LNCaP clone FGC (cell line): ENCODE measurements around the gene PEPD.

Source experiments
- DNase-seq: peaks from one replicate; pipeline ENCODE4 v3.0.0-alpha.2; 2011; ENCODE audit warnings: low read depth
- H3K4me3 ChIP-seq: 2 replicates; pipeline ENCODE4 v1.5.1; 2011; ENCODE audit warnings: mild to moderate bottlenecking, low read depth, low read length, control low read depth
- CTCF ChIP-seq: IDR thresholded peaks from 2 replicates; pipeline ENCODE4 v1.5.1; 2012; ENCODE audit warnings: mild to moderate bottlenecking; ENCODE audit not compliant: control insufficient read depth, insufficient read depth; ENCODE audit errors: extremely low read depth

PEPD gene

DNA sequence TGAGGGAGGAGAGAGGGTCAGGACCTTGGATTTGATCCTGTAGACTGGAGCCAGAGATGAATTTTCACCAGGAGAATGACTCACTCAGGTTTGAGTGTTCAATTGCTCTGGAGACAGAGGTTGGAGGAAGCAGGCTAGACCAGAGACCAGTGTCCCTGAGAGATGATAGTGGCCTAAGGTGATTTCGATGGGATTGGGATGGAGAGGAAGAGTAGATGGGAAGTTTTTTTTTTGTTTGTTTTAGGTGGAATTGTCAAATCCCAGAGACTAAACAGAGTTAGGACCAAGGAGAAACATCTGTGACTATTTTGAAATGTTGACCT lies 145.8 kb downstream of the PEPD start:
- DNase-seq = no peak
- no peak for TF ChIP-seq CTCF
- H3K4me3 ChIP-seq = no peak overlapping the region

DNA sequence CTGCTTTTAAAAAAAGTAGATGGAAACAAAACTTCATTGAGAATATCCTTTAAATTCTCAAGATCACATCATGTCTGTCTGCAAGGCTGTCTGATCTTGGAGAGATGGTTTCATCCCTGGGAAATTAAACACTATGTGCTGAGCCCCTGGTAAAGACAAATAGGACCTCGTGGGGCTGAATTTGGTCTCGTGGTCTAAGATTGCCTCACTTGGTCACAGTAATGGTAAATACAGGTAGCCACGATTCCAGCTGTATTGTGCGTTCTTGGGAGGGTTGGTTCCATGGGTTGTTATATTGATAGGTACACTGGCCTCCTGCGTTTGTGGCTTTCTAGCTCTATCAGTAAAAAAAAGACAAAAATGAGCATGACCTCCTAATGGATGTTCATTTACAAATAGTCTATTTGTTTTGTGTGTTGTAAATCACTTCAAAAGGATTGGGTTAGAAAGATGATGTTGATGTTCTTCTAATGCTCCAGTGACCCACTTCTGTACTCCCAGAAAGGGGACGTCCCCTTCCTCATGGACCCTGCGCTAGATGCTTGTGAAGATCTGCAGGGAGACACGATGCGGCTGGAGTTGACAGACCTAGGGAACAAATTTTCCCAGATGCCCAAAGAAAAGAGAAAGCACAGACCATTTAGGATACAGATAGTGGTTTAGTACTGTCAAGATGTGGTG lies 146.3 kb downstream of the PEPD start:
- no peak for DNase-seq
- peak overlapping the region; percentile 85 for H3K4me3 ChIP-seq
- TF ChIP-seq CTCF = no peak

- DNase-seq = no peak
- 0 out of 2 replicates have a peak, but pooled peaks have one; percentile 10 for TF ChIP-seq CTCF
- H3K4me3 ChIP-seq = peak overlapping the region; percentile 85
Measured at GRCh38 chr19:33374236-33374714, 147.3 kb downstream of the PEPD start.

GRCh38 chr19:33373453-33374235 lies 147.9 kb downstream of the PEPD start, which contains the start of gene CEBPG:
Gene CEBPG (plus strand): TSS chr19:33373709. CDS start chr19:33379240, 5,531 bp downstream.
- no peak; the same call in 1 of the 2 replicates for TF ChIP-seq CTCF
- peak; percentile 72 for DNase-seq
- H3K4me3 ChIP-seq = peak within 1 kb of the TSS; percentile 85

DNA sequence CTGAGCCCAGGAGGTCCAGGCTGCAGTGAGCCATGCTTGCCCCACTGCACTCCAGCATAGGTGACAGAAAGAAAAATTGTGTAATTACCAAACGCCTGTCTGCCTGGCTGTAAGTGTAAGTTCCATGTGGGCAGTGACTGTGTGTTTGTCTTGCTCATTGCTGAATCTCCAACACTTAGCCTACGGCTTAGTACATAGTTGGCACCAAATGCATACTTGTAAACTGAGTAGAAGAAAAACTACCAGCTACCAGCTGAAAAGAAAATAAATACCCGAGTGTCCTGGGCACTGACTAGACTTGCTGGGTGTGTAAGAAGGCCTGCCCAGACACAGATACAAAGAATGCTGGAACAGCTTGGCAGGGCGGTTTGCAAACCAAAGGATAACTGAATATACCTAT lies 150.8 kb downstream of the PEPD start:
- no peak overlapping the region for H3K4me3 ChIP-seq
- DNase-seq = no peak
- no peak for TF ChIP-seq CTCF

DNA sequence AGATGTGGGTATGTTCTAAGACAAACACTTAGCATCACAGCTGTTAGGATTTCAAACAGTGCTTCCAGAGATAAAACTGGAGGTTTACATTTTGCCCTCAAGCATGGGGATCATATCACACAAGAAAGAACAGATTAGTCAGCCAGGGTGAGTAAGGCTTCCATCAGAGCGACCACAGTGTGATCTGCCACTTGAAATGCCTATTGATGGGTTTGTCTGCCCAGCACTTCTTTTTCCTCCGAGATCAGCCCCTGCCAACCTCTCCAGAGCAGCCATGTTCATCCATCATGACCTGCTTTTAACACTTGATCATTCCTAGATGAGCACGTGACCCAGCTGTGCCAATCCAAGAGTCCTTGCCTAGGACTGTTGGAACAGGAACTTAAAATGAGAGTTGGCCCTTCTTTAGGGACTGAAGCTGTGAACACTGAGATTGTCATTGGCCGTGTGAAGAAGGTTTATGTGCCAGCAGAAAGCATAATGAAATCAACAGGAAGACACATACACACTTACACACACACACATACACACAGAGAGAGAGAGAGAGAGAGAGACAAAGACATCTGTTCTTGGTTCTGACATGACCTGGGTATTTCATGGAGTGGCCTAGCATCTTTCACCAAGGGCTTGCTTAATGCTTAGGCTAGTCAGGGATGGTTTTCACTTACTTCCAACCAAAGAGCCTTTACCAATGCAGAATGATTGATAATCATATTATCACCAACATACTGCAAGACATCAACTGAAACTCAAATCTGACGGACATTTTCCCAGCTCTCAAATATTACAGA lies 153.3 kb downstream of the PEPD start:
- no peak for TF ChIP-seq CTCF
- no peak for DNase-seq
- no peak overlapping the region for H3K4me3 ChIP-seq
